ENCODE data around the gene DCLRE1B.

Gene DCLRE1B

GRCh38 chr1:113859478-113860175, 45.5 kb upstream of the DCLRE1B start:
- H3K27ac ChIP-seq, result no peak overlapping the region

GRCh38 chr1:113860891-113861290, 44.2 kb upstream of the DCLRE1B start:
- H3K27ac ChIP-seq, result no peak overlapping the region
- TF ChIP-seq CTCF (IDR thresholded peaks at IDR 0.05), result no peak
- no peak for TF ChIP-seq ZFX (IDR thresholded peaks at IDR 0.05; ENCODE audit: borderline replicate concordance)

More at GRCh38 chr1:113859478-113860175, 45.5 kb upstream of the DCLRE1B start:
- TF ChIP-seq ZFX (IDR thresholded peaks at IDR 0.05; ENCODE audit: borderline replicate concordance) (no peak), CTCF (IDR thresholded peaks at IDR 0.05) (no peak)

- no peak overlapping the region for H3K27ac ChIP-seq
- TF ChIP-seq ZFX (IDR thresholded peaks at IDR 0.05; ENCODE audit: borderline replicate concordance) (no peak), CTCF (IDR thresholded peaks at IDR 0.05) (no peak)
Observed at GRCh38 chr1:113861641-113862040, 43.5 kb upstream of the DCLRE1B start.

- H3K27ac ChIP-seq, result no peak overlapping the region
Observed at GRCh38 chr1:113868387-113869083, 36.6 kb upstream of the DCLRE1B start.

GRCh38 chr1:113870778-113871177, 34.3 kb upstream of the DCLRE1B start:
- TF ChIP-seq CTCF (IDR thresholded peaks at IDR 0.05), result no peak
- TF ChIP-seq ZFX (IDR thresholded peaks at IDR 0.05; ENCODE audit: borderline replicate concordance), result no peak
- no peak overlapping the region for H3K27ac ChIP-seq

More at GRCh38 chr1:113868387-113869083, 36.6 kb upstream of the DCLRE1B start:
- no peak for TF ChIP-seq ZFX (IDR thresholded peaks at IDR 0.05; ENCODE audit: borderline replicate concordance)
- TF ChIP-seq CTCF (IDR thresholded peaks at IDR 0.05), result no peak

GRCh38 chr1:113871597-113872113, 33.5 kb upstream of the DCLRE1B start, which contains the start of gene PTPN22:
Gene PTPN22 (minus strand): TSS chr1:113871712.
- H3K27ac ChIP-seq, result no peak within 1 kb of the TSS
- TF ChIP-seq CTCF (IDR thresholded peaks at IDR 0.05) (no peak), ZFX (IDR thresholded peaks at IDR 0.05; ENCODE audit: borderline replicate concordance) (no peak)

All from 22Rv1 (cell line).